HepG2 (cell line): ENCODE measurements around the gene RPH3AL. TPM values are rescaled to one million over a fixed set of nuclear protein-coding genes. Genes with fewer than 3 reads are reported as not detected.

Experiments used
- ATAC-seq: fragments of 200-7000 bp; cut with Tn5 transposase; 3 replicates; pipeline ENCODE4 v1.9.1; 2020; ENCODE audit warnings: mild to moderate bottlenecking, moderate library complexity
- BruUV-seq: library from RNA; stranded (reverse); fragments of 400-500 nt; replicated peaks from 2 replicates; lab custom pipeline; 2021; lab: Mats Ljungman, UMichigan
- CTCF ChIA-PET: fragments of 300-600 bp; formaldehyde crosslinking; extraction: SDS; loops from one replicate; lab custom pipeline; 2021; ENCODE audit warnings: low total read pairs, inconsistent platforms, low intra/inter-chr PET ratio; lab: Yijun Ruan, JAX
- POLR2A ChIA-PET: fragments of 350-600 bp; sonication (Branson Sonifier 250); formaldehyde crosslinking; loops from one replicate; lab custom pipeline; 2020; ENCODE audit warnings: antibody characterized with exemption, inconsistent platforms; lab: Yijun Ruan, JAX
- DNase-seq: peaks from one replicate; pipeline ENCODE4 v3.0.0-alpha.2; 2015; ENCODE audit warnings: low spot score
- FAIRE-seq: peaks from 3 replicates; lab custom pipeline; 2011; peaks lifted over from hg19 to GRCh38; lab: Jason Lieb, UNC
- H2AFZ ChIP-seq: one replicate; pipeline ENCODE4 v1.6.1; 2011; ENCODE audit warnings: low read length, inconsistent platforms
- H3K27ac ChIP-seq: fragments of 300-600 bp; 3 replicates; pipeline ENCODE4 v1.8.0; 2011; ENCODE audit warnings: mixed run types, mild to moderate bottlenecking, mixed read lengths, low read length, inconsistent platforms; ENCODE audit not compliant: insufficient read depth; ENCODE audit errors: extremely low read length
- H3K27me3 ChIP-seq, 2 experiments: fragments of 200-600 bp in 1 of 2; 2 replicates in 1 of 2; 3 replicates in 1 of 2; pipeline versions ENCODE4 v1.6.0 to v1.8.0; 2011; ENCODE audit warnings: low read length in 2 of 2, mild to moderate bottlenecking in 2 of 2, moderate library complexity in 2 of 2, inconsistent platforms in 1 of 2; ENCODE audit not compliant: insufficient read depth in 2 of 2, control insufficient read depth in 1 of 2
- H3K36me3 ChIP-seq, 2 experiments: fragments of 200-600 bp in 1 of 2; replicated peaks in 1 of 2; 2 replicates in 1 of 2; 3 replicates in 1 of 2; pipeline versions ENCODE4 v1.5.1 to v1.8.0; 2011; ENCODE audit warnings: low read length in 2 of 2, inconsistent platforms in 1 of 2; ENCODE audit not compliant: insufficient read depth in 2 of 2, control insufficient read depth in 1 of 2
- H3K4me1 ChIP-seq: 2 replicates; pipeline ENCODE4 v1.5.1; 2012; ENCODE audit warnings: low read length, inconsistent platforms; ENCODE audit not compliant: insufficient read depth
- H3K4me2 ChIP-seq: 2 replicates; pipeline ENCODE4 v1.6.0; 2011; ENCODE audit warnings: low read depth, low read length, inconsistent platforms
- H3K4me3 ChIP-seq, 3 experiments: fragments of 200-600 bp in 1 of 3; sonication (generic), shearing (Covaris generic) in 1 of 3; replicated peaks in 1 of 3; 2 replicates each; pipeline ENCODE4 v1.5.1; 2011 to 2016; ENCODE audit warnings: low read length in 3 of 3, inconsistent platforms in 2 of 3, low read depth in 2 of 3, mild to moderate bottlenecking in 2 of 3, control low read depth in 1 of 3, mixed read lengths in 1 of 3; ENCODE audit not compliant: insufficient read depth in 1 of 3
- H3K79me2 ChIP-seq: one replicate; pipeline ENCODE4 v1.6.1; 2011; ENCODE audit warnings: low read length, inconsistent platforms; ENCODE audit not compliant: insufficient read depth
- H3K9ac ChIP-seq: 2 replicates; pipeline ENCODE4 v1.6.0; 2011; ENCODE audit warnings: mild to moderate bottlenecking, low read depth, low read length, inconsistent platforms; ENCODE audit not compliant: insufficient read depth
- H3K9me3 ChIP-seq: 2 replicates; pipeline ENCODE4 v1.5.1; 2012; ENCODE audit warnings: mild to moderate bottlenecking, low read length
- H4K20me1 ChIP-seq: 2 replicates; pipeline ENCODE4 v1.6.0; 2011; ENCODE audit warnings: inconsistent platforms, mild to moderate bottlenecking, low read length, moderate library complexity; ENCODE audit not compliant: insufficient read depth
- DDIT3 ChIP-seq: sonication (generic); formaldehyde crosslinking; IDR thresholded peaks from 2 replicates; pipeline ENCODE4 v1.4.0; 2020; ENCODE audit warnings: mild to moderate bottlenecking, missing genetic modification reagents
- DR1 ChIP-seq: sonication (generic); formaldehyde crosslinking; IDR thresholded peaks from 2 replicates; pipeline ENCODE4 v1.8.0; 2021; ENCODE audit warnings: mild to moderate bottlenecking, missing genetic modification reagents, inconsistent platforms
- HDAC2 ChIP-seq: sonication (generic); formaldehyde crosslinking; IDR thresholded peaks from 2 replicates; pipeline ENCODE4 v1.4.0; 2020; ENCODE audit warnings: missing genetic modification reagents
- HOXA5 ChIP-seq: sonication (generic); formaldehyde crosslinking; IDR thresholded peaks from 2 replicates; pipeline ENCODE4 v1.4.0; 2020; ENCODE audit warnings: missing genetic modification reagents
- RFXANK ChIP-seq: IDR thresholded peaks from 2 replicates; pipeline ENCODE4 v1.6.1; 2016
- SP4 ChIP-seq: sonication (generic); formaldehyde crosslinking; IDR thresholded peaks from 2 replicates; pipeline ENCODE4 v1.8.1; 2023; ENCODE audit warnings: mild to moderate bottlenecking, missing genetic modification reagents
- ZNF180 ChIP-seq: sonication (generic); formaldehyde crosslinking; IDR thresholded peaks from 2 replicates; pipeline ENCODE4 v1.4.0; 2020; ENCODE audit warnings: low read depth, missing genetic modification reagents, borderline replicate concordance
- ZNF430 ChIP-seq: sonication (generic); formaldehyde crosslinking; IDR thresholded peaks from 2 replicates; pipeline ENCODE4 v1.9.0; 2021; ENCODE audit warnings: mild to moderate bottlenecking, missing genetic modification reagents
- ZNF546 ChIP-seq: sonication (generic); formaldehyde crosslinking; conservative IDR thresholded peaks from 2 replicates; pipeline ENCODE4 v1.8.1; 2023; ENCODE audit warnings: mild to moderate bottlenecking, missing genetic modification reagents
- ZNF704 ChIP-seq: sonication (generic); formaldehyde crosslinking; IDR thresholded peaks from 2 replicates; pipeline ENCODE4 v1.8.1; 2023; ENCODE audit warnings: mild to moderate bottlenecking, inconsistent platforms, moderate library complexity, missing genetic modification reagents, borderline replicate concordance
- ZNF746 ChIP-seq: sonication (generic); formaldehyde crosslinking; IDR thresholded peaks from 2 replicates; pipeline ENCODE4 v1.8.0; 2022; ENCODE audit warnings: mild to moderate bottlenecking, missing genetic modification reagents
- WGBS: methylation state at CpG from one replicate; pipeline ENCODE4 v1.1.6; 2017; ENCODE audit warnings: low lambda C conversion rate; 5-methylcytosine and 5-hydroxymethylcytosine counted together
- in situ Hi-C: cut with HindIII; loops from 2 replicates; pipeline ENCODE4 v1.10.0; 2017; ENCODE audit warnings: low pct_unique_long_range_greater_than_20kb; ENCODE audit not compliant: extremely low pct_ligation_motif_present
- intact Hi-C: fragments of 100-400 bp; cut with micrococcal nuclease; formaldehyde crosslinking; loops from one replicate; pipeline ENCODE4 v1.10.0; 2022; ENCODE audit not compliant: unreplicated experiment
- polyA plus RNA-seq, 8 experiments: library from polyadenylated mRNA; depleted of rRNA in 3 of 8; stranded (reverse) in 7 of 8; unstranded in 1 of 8; fragments of >200 nt; fragmentation: Illumina TruSeq in 4 of 8; extraction: Trizol in 4 of 8; gene quantifications; 2 replicates each; pipeline versions ENCODE4 v1.2.1 to v1.2.3, GENCODE V29; 2011 to 2016; ENCODE audit warnings: low read depth in 4 of 8, missing spikeins in 1 of 8, mixed read lengths in 1 of 8; ENCODE audit not compliant: insufficient read depth in 1 of 8
- total RNA-seq, 5 experiments: library from RNA; depleted of rRNA; stranded (reverse); fragments of >200 nt; fragmentation: Illumina TruSeq; extraction: Trizol; gene quantifications; 2 replicates each; pipeline ENCODE4 v1.2.3, GENCODE V29; 2016; ENCODE audit warnings: low read depth in 1 of 5

Gene RPH3AL
- total and polyA plus RNA-seq, 2 of the 13 experiments (the other 11 are each of a cell fraction or from before 2014, with no cell fraction given), result 7.8 to 16.4 TPM

DNA sequence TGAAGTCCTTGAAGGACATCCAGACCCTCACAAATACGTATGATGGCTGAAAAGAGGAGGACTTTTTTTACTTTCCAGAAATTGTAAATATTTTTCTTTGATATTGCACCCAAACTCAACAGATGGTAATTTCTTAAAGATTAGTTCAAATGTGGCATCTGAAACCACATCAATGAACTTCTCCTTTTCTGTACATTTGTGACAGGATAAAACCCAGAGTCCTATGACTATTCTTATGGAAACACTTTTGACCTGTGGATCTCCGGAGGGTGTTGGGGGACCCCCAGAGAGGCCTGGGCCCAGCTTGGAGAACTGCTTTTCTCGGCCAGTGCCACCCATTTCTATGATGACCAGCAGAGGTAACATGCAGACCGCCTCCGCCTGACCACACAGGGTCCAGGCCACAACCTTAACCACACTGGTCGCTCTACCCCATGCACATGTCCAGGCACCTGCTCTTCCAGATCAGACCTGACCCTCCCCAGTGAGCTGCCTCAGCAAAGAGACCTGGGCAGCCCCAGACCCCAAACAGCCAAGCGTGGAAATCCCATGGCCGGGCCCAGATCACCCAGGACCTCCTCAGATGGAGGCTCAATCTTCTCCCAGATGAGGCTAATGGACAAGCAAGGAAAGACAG lies 22.7 kb downstream of the RPH3AL start (continued):
- TF ChIP-seq DR1 (CRISPR knock-in tag), result no peak

DNA sequence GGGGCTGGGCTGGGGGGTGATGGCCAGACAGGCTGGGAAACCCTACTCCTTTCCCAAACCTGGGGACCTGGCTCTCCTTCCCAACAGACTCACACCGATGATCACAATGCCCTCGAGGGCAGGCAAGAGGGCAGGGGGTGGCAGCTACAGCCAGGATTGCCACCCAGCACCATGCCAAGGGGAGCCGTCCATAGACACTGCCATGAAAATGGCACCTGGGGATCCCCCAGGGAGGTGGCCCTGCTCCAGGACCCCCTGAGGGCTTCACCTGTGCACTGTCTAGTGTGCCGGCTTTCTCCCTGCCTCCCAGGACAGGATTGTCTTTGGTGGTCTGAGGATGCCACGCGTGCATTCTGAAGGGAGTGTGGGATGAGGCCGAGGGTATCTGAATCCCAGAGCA lies 24.6 kb downstream of the RPH3AL start:
- ChIA-PET CTCF (no interaction called here), POLR2A (no interaction called here)
- Histone ChIP-seq H3K79me2 (no peaks in the 10 kb centered on the region), H3K27ac (no peak overlapping the region), H3K9me3 (no peaks in the 10 kb centered on the region), H3K4me1 (no peaks in the 10 kb centered on the region), H3K4me2 (no peak overlapping the region), H3K36me3 (peaks cover 7 to 25% of the 10 kb centered on the region in 2 experiments; a peak in 4 of 5 replicates), H3K4me3 (no peak overlapping the region), H3K9ac (no peak overlapping the region), H4K20me1 (no peaks in the 10 kb centered on the region), H2AFZ (no peak overlapping the region), H3K27me3 (no peaks in the 10 kb centered on the region)
- FAIRE-seq (no peak), DNase-seq (no peak), ATAC-seq (no peak)
- intact Hi-C loops, result no loop called here
- no peak for TF ChIP-seq ZNF704
- no TSS peak for BruUV-seq
- WGBS, result 85% methylated on average over 2 of the region's 7 CpGs
- in situ Hi-C loops, result no loop called here

DNA sequence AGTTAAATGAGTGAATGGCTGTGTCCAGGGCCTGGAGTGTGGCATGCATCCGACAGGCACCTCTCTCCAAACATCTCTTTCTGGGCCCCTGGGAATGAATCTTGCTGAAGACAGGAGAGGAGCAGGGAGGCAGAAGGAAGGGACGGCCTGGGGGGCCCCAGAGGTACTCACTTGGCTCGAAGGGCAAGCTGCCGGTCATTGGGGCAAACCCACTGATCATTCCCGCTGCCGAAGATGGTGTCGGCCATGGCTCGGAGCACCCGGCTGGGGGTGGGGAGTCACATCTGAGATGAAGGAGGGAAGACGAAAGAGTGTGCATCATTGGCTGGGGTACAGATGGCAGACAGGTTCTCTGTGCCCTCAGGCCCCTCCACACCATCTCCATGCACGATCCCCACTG lies 25.3 kb downstream of the RPH3AL start:
- ATAC-seq (no peak), FAIRE-seq (no peak), DNase-seq (no peak)
- WGBS, result 98% methylated on average over 11 of the region's 11 CpGs
- Histone ChIP-seq H2AFZ (no peak overlapping the region), H3K9ac (no peak overlapping the region), H3K36me3 (peaks cover 7 to 25% of the 10 kb centered on the region in 2 experiments; a peak in 4 of 5 replicates), H4K20me1 (no peaks in the 10 kb centered on the region), H3K9me3 (no peaks in the 10 kb centered on the region), H3K4me3 (no peak overlapping the region), H3K4me1 (no peaks in the 10 kb centered on the region), H3K79me2 (no peaks in the 10 kb centered on the region), H3K27me3 (no peaks in the 10 kb centered on the region), H3K4me2 (no peak overlapping the region), H3K27ac (no peak overlapping the region)
- intact Hi-C loops, result no loop called here
- BruUV-seq, result no TSS peak
- ChIA-PET CTCF (no interaction called here), POLR2A (no interaction called here)
- in situ Hi-C loops, result no loop called here
- TF ChIP-seq SP4 (CRISPR knock-in tag) (no peak), DDIT3 (no peak), ZNF430 (CRISPR knock-in tag) (no peak), RFXANK (no peak), ZNF546 (CRISPR knock-in tag) (no peak), HOXA5 (CRISPR knock-in tag) (no peak), ZNF180 (CRISPR knock-in tag) (no peak), ZNF746 (CRISPR knock-in tag) (no peak), HDAC2 (CRISPR knock-in tag) (no peak)
